Gastrocnemius medialis (tissue), 4 donors: ENCODE results near the gene ISM1. TPM values are rescaled to one million over a fixed set of nuclear protein-coding genes. Genes with fewer than 3 reads are reported as not detected.

ENCODE experiments used
- ATAC-seq, 2 donors: fragments of 150-250 bp; one replicate each; pipeline ENCODE4 v1.9.1; 2016
- DNase-seq, 2 donors: peaks; one replicate each; pipeline ENCODE4 v3.0.0-alpha.2; 2019
- H3K27ac ChIP-seq, 4 donors: fragments of 200-600 bp; sonication (generic); 1 replicate in 1 of 4; 2 replicates in 3 of 4; pipeline ENCODE4 v1.5.1; 2016 to 2018; ENCODE audit warnings: mild to moderate bottlenecking in 2 of 4, moderate library complexity in 1 of 4
- H3K27me3 ChIP-seq, 3 donors: fragments of 200-600 bp; sonication (generic) in 2 of 3; 1 replicate in 1 of 3; 2 replicates in 2 of 3; pipeline versions ENCODE4 v1.5.1 to v1.6.0; 2016 to 2019; ENCODE audit warnings: mild to moderate bottlenecking in 1 of 3, moderate library complexity in 1 of 3
- H3K36me3 ChIP-seq, 2 donors: fragments of 200-600 bp; sonication (generic) in 1 of 2; one replicate each; pipeline ENCODE4 v1.5.1; 2017 to 2018
- H3K4me1 ChIP-seq, 2 donors: fragments of 200-600 bp; sonication (generic) in 1 of 2; one replicate each; pipeline ENCODE4 v1.5.1; 2016 to 2017; ENCODE audit warnings: mild to moderate bottlenecking in 2 of 2
- H3K4me3 ChIP-seq, 4 donors: fragments of 200-600 bp; sonication (generic) in 3 of 4; 1 replicate in 1 of 4; 2 replicates in 3 of 4; pipeline ENCODE4 v1.5.1; 2016 to 2019; ENCODE audit warnings: mild to moderate bottlenecking in 2 of 4
- H3K9me3 ChIP-seq, 3 donors: fragments of 200-600 bp; sonication (generic) in 2 of 3; 1 replicate in 1 of 3; 2 replicates in 2 of 3; pipeline ENCODE4 v1.5.1; 2016 to 2019
- CTCF ChIP-seq, 5 experiments: fragments of 450-650 bp in 3 of 5; fragments of 200-600 bp in 2 of 5; sonication (generic) in 2 of 5; IDR thresholded peaks in 4 of 5; conservative IDR thresholded peaks in 1 of 5; 1 replicate in 4 of 5; 2 replicates in 1 of 5; pipeline ENCODE4 v1.5.1; 2016 to 2019; ENCODE audit warnings: antibody characterized with exemption in 5 of 5, mild to moderate bottlenecking in 3 of 5, moderate library complexity in 3 of 5
- POLR2A ChIP-seq, 2 donors: fragments of 450-650 bp; IDR thresholded peaks; one replicate each; pipeline ENCODE4 v1.6.1; 2017; ENCODE audit warnings: antibody characterized with exemption in 2 of 2, mild to moderate bottlenecking in 2 of 2, moderate library complexity in 2 of 2
- in situ Hi-C, 4 donors: fragments of 200-750 bp; cut with MboI; loops; one replicate each; pipeline versions ENCODE4 v1.15.0 to v1.8.0; 2017; ENCODE audit warnings: low sequenced_read_pairs in 4 of 4
- intact Hi-C: fragments of 100-400 bp; cut with DNase I; formaldehyde crosslinking; loops from one replicate; pipeline ENCODE4 v1.15.1; 2023; ENCODE audit warnings: low total_unique reads
- total RNA-seq, 4 donors: library from RNA; depleted of rRNA; stranded (reverse); fragments of >200 nt; gene quantifications; one replicate each; pipeline versions ENCODE4 v1.1.0 to v1.2.3, GENCODE V29; 2016

The ISM1 gene
- total RNA-seq, 4 donors from 2014 or later = 0.61 to 3.7 (median 0.78) TPM

DNA sequence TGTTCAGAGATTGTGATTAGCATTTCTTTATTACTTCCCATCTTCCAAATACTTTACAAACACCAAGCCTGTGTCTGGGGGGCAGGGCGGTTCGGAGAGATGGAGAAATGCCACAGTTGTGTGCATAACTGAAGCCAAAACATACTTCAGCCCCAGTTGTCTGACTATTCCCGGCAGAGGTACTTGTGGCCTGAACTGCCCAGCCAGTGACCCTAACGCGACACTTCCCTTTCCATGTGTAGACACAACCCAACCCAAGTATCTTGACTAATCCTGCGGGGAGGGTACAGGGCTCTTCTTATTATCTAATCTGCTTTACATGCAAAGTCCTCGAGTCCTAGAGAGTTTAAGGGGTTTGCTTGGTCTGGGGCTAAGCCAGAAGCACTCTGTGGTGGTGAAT lies 46.2 kb downstream of the ISM1 start:
- intact Hi-C loops (no loop called here), in situ Hi-C loops (loop anchor here in 2 of 4 donors (10.0 to 25.0 kb wide), 2 partner anchors 152 to 270 kb away; no protein-coding TSS in a partner anchor)
- Histone ChIP-seq H3K4me1 (no peaks in the 10 kb centered on the region), H3K9me3 (no peaks in the 10 kb centered on the region), H3K4me3 (no peak overlapping the region), H3K27me3 (no peaks in the 10 kb centered on the region), H3K27ac (no peak overlapping the region), H3K36me3 (no peaks in the 10 kb centered on the region)
- TF ChIP-seq CTCF (IDR thresholded peaks at IDR 0.05 in 4 of 5, conservative IDR thresholded peaks at IDR 0.05 in 1 of 5) = no peak
- TF ChIP-seq POLR2A (IDR thresholded peaks at IDR 0.05) = no peak
- ATAC-seq (no peak), DNase-seq (no peak)

DNA sequence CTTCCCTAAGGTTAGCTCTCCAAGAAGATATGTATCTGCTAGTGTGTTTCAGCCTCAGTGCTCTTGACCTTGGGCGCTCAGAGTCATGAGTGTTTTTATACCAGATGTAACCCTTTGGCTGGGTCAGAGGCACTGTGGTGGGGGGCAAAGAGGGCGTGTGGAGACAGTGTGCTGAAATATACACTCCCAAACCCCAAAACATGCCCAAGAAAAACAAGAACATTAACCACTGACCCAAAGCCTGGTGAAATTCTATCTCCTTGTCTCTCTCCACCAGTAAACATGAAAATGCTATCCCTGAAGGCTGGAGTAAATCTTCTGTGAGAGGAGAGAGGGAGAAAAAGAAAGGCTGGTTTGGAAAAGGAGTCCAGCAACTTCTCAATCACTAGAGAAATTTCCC lies 47.9 kb downstream of the ISM1 start:
- no peaks in the 10 kb centered on the region for H3K27me3 ChIP-seq
- no peaks in the 10 kb centered on the region for H3K4me1 ChIP-seq
- DNase-seq (no peak), ATAC-seq (no peak)
- intact Hi-C loops = no loop called here
- H3K27ac ChIP-seq = no peak overlapping the region
- H3K4me3 ChIP-seq = no peak overlapping the region
- H3K9me3 ChIP-seq = no peaks in the 10 kb centered on the region
- no peaks in the 10 kb centered on the region for H3K36me3 ChIP-seq
- TF ChIP-seq POLR2A (IDR thresholded peaks at IDR 0.05) = no peak
- no peak for TF ChIP-seq CTCF (IDR thresholded peaks at IDR 0.05 in 4 of 5, conservative IDR thresholded peaks at IDR 0.05 in 1 of 5)
- in situ Hi-C loops = loop anchor here in 2 of 4 donors (10.0 to 25.0 kb wide), 2 partner anchors 154 to 268 kb away; no protein-coding TSS in a partner anchor

DNA sequence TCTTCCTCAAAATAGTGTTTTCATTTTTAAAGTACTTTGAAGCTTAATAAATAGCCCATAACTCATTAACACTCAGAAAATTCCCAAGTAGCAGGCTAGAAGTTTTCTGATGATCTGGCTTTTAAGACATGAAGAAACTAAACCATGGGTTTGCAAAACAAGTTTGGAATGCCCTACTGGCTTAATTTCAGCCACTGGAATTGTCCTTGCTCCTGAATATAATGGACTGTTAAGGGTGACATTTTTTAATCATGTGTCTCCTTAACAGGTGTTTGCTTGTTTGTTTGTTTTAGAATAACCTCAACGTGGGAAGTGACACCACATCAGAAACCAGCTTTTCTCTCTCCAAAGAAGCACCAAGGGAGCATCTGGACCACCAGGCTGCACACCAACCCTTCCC lies 49.1 kb downstream of the ISM1 start:
- TF ChIP-seq CTCF (IDR thresholded peaks at IDR 0.05 in 4 of 5, conservative IDR thresholded peaks at IDR 0.05 in 1 of 5) (no peak), POLR2A (IDR thresholded peaks at IDR 0.05) (no peak)
- H3K4me3 ChIP-seq = no peak overlapping the region
- H3K27me3 ChIP-seq = no peaks in the 10 kb centered on the region
- intact Hi-C loops (no loop called here), in situ Hi-C loops (loop anchor here in 1 of 4 donors (25.0 kb wide), 1 partner anchor 267 kb away; no protein-coding TSS in a partner anchor)
- no peaks in the 10 kb centered on the region for H3K36me3 ChIP-seq
- H3K9me3 ChIP-seq = no peaks in the 10 kb centered on the region
- ATAC-seq (no peak), DNase-seq (no peak)
- peaks cover 4 to 8% of the 10 kb centered on the region in 2 donors for H3K4me1 ChIP-seq
- H3K27ac ChIP-seq = peak overlapping the region in 1 of 4 donors; percentile 0

DNA sequence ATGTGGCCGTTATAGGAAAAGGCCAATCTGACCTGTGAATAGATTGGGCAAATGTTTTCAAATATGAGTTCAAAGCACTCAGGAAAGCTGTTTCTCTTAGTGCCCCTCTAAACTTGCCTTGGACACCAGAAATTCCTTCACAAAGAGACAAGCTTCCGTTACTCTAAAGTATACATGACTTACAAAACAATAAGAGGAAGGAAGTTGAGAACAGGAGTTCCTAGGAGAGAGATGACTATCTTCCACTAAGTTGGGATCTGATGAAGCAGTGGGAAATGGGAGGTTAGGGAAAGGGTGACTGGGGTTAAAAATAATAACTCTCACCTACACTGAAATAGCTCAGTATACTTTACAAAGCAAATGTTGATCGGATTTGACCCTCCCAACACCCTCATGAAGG lies 50.0 kb downstream of the ISM1 start:
- ATAC-seq = no peak
- H3K27me3 ChIP-seq = no peaks in the 10 kb centered on the region
- peak overlapping the region in 1 of 4 donors; percentile 15 for H3K27ac ChIP-seq
- no peak for DNase-seq
- no peaks in the 10 kb centered on the region for H3K9me3 ChIP-seq
- peaks cover 4 to 9% of the 10 kb centered on the region in 2 donors for H3K4me1 ChIP-seq
- TF ChIP-seq CTCF (IDR thresholded peaks at IDR 0.05 in 4 of 5, conservative IDR thresholded peaks at IDR 0.05 in 1 of 5) (no peak), POLR2A (IDR thresholded peaks at IDR 0.05) (no peak)
- intact Hi-C loops = no loop called here
- no peaks in the 10 kb centered on the region for H3K36me3 ChIP-seq
- in situ Hi-C loops = loop anchor here in 1 of 4 donors (25.0 kb wide), 1 partner anchor 266 kb away; no protein-coding TSS in a partner anchor
- no peak overlapping the region for H3K4me3 ChIP-seq
